PC-9 (cell line): Measurements from ENCODE around the gene PRIM2. TPM values are rescaled to one million over a fixed set of nuclear protein-coding genes. Genes with fewer than 3 reads are reported as not detected.
"Not testable (repeated sequence)": the region's sequence is repeated elsewhere in the genome, so short reads cannot be mapped to it uniquely, and the experiment has no call there.

Experiments
- BruUV-seq: library from RNA; stranded (reverse); fragments of 400-500 nt; replicated peaks from 2 replicates; lab custom pipeline; 2021; lab: Mats Ljungman, UMichigan
- CTCF ChIA-PET: fragments of 300-600 bp; sonication (Branson Sonifier 250); formaldehyde crosslinking; loops from one replicate; lab custom pipeline; 2022; ENCODE audit warnings: antibody characterized with exemption; lab: Charles Lee
- POLR2A ChIA-PET: fragments of 300-600 bp; sonication (Branson Sonifier 250); formaldehyde crosslinking; loops from one replicate; lab custom pipeline; 2022; ENCODE audit warnings: antibody characterized with exemption; ENCODE audit not compliant: unreplicated experiment; lab: Charles Lee
- DNase-seq, 2 experiments: peaks; one replicate each; pipeline versions ENCODE4 v3.0.0 to v3.0.0-alpha.2; 2015 to 2022; ENCODE audit warnings: mixed read lengths in 1 of 2
- H2AFZ ChIP-seq: fragments of 200-600 bp; sonication (generic); 2 replicates; pipeline ENCODE4 v1.8.1; 2017; ENCODE audit warnings: antibody characterized with exemption
- H3F3A ChIP-seq: fragments of 200-600 bp; sonication (generic); 2 replicates; pipeline ENCODE4 v1.8.1; 2017; ENCODE audit warnings: antibody characterized with exemption, mild to moderate bottlenecking, low read depth; ENCODE audit not compliant: insufficient read depth
- H3K27ac ChIP-seq: fragments of 200-600 bp; sonication (generic); 2 replicates; pipeline ENCODE4 v1.6.1; 2016; ENCODE audit warnings: mixed run types
- H3K27me3 ChIP-seq: fragments of 200-600 bp; sonication (generic); 2 replicates; pipeline ENCODE4 v1.6.1; 2016; ENCODE audit warnings: low read depth, mixed run types; ENCODE audit not compliant: insufficient read depth
- H3K36me3 ChIP-seq: fragments of 200-600 bp; sonication (generic); 2 replicates; pipeline ENCODE4 v1.6.1; 2016; ENCODE audit warnings: low read depth, mixed run types
- H3K4me1 ChIP-seq: fragments of 200-600 bp; sonication (generic); replicated peaks from 2 replicates; pipeline ENCODE4 v1.6.1; 2016; ENCODE audit warnings: mixed run types; ENCODE audit not compliant: insufficient read depth
- H3K4me2 ChIP-seq: fragments of 200-600 bp; sonication (generic); 2 replicates; pipeline ENCODE4 v1.6.1; 2017; ENCODE audit warnings: mixed run types
- H3K4me3 ChIP-seq: fragments of 200-600 bp; sonication (generic); 2 replicates; pipeline ENCODE4 v1.6.1; 2016; ENCODE audit warnings: mixed run types
- H3K79me2 ChIP-seq: fragments of 200-600 bp; sonication (generic); 2 replicates; pipeline ENCODE4 v1.6.1; 2017; ENCODE audit warnings: low read depth, mixed run types
- H3K9me2 ChIP-seq: fragments of 200-600 bp; sonication (generic); 2 replicates; pipeline ENCODE4 v1.8.1; 2017; ENCODE audit warnings: mild to moderate bottlenecking; ENCODE audit not compliant: insufficient read depth
- H3K9me3 ChIP-seq: fragments of 200-600 bp; sonication (generic); 2 replicates; pipeline ENCODE4 v1.8.1; 2016; ENCODE audit warnings: low read depth; ENCODE audit not compliant: insufficient read depth
- H4K20me1 ChIP-seq: fragments of 200-600 bp; sonication (generic); 2 replicates; pipeline ENCODE4 v1.8.1; 2017; ENCODE audit not compliant: insufficient read depth
- intact Hi-C: fragments of 100-400 bp; cut with micrococcal nuclease; formaldehyde crosslinking; loops from one replicate; pipeline ENCODE4 v1.10.0; 2022; ENCODE audit not compliant: unreplicated experiment
- total RNA-seq: library from RNA; stranded (reverse); gene quantifications from 2 replicates; pipeline ENCODE4 v1.2.3, GENCODE V29; 2021

Gene PRIM2
- total RNA-seq, 1 experiment from 2014 or later = 33.3 TPM

DNA sequence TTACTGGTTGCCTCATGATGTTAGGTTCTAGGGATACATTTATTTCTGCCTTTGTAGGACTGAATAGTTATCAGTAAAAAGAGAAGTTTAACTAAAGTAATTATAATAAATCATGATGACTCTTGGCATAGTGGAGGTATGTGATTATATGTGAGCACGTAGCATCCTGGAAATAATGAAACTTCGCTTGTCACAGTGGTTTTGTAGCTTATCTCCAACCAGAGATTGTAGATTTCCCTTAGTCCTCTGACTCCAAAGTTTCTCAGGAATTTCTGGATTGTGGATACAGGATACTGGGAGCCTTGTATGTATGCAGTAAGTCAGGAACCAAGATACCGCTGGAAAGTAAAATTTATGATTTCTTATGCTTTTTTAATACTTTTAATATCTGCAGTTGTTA is 199.3 kb downstream of the PRIM2 start:
- H3K9me2 ChIP-seq, H3K36me3 ChIP-seq, H4K20me1 ChIP-seq, H3F3A ChIP-seq, H3K27ac ChIP-seq, H3K27me3 ChIP-seq, POLR2A ChIA-PET, DNase-seq, BruUV-seq, CTCF ChIA-PET, H3K4me1 ChIP-seq, H3K4me2 ChIP-seq, H2AFZ ChIP-seq, H3K4me3 ChIP-seq, intact Hi-C loops, H3K9me3 ChIP-seq, H3K79me2 ChIP-seq: not testable (repeated sequence)

DNA sequence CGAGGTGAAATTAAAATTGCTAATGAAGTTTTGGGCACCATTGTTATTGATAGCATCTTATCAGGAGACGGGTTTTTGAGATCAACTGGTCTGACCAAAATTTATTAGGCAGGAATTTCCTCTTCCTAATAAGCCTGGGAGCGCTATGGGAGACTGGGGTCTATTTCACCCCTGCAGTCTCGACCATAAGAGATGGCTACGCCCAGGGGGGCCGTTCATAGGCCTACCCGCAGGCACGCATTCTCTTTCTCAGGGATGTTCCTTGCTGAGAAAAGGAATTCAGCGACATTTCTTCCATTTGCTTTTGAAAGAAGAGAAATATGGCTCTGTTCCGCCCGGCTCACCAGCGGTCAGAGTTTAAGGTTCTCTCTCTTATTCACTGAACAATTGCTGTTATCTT is 201.8 kb downstream of the PRIM2 start:
- not testable (repeated sequence) for H3K27ac ChIP-seq

DNA sequence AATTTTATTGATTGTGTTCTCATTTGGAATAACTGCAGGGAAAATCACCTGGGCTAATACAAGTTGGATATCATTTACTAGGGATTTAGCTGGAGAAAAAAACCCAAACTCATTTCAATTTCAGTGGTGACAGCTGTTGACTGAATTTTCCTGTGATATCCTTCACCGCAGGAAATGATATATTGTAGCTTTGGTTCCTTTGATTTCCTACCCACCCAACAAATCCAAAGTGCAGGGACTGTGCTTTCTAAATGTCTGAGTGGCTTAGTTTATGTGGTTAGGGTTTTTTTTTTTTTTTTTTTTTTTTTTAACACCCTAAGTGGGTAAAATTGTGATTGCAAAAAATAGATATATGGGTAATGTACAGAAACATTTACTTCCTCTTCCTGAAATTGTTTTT is 203.7 kb downstream of the PRIM2 start:
- H3K9me2 ChIP-seq, H2AFZ ChIP-seq, H3K27ac ChIP-seq, H3K79me2 ChIP-seq, H3K9me3 ChIP-seq, CTCF ChIA-PET, H3K36me3 ChIP-seq, H3K4me3 ChIP-seq, H3K27me3 ChIP-seq, DNase-seq, H3K4me2 ChIP-seq, H3K4me1 ChIP-seq, BruUV-seq, H4K20me1 ChIP-seq, intact Hi-C loops, POLR2A ChIA-PET, H3F3A ChIP-seq: not testable (repeated sequence)

More for the DNA sequence above, 201.8 kb downstream of the PRIM2 start:
- H4K20me1 ChIP-seq, CTCF ChIA-PET, H3K4me2 ChIP-seq, H3K9me2 ChIP-seq, DNase-seq, H3K27me3 ChIP-seq, POLR2A ChIA-PET, H3K79me2 ChIP-seq, BruUV-seq, H3K4me1 ChIP-seq, H2AFZ ChIP-seq, intact Hi-C loops, H3K4me3 ChIP-seq, H3K9me3 ChIP-seq, H3F3A ChIP-seq, H3K36me3 ChIP-seq: not testable (repeated sequence)

DNA sequence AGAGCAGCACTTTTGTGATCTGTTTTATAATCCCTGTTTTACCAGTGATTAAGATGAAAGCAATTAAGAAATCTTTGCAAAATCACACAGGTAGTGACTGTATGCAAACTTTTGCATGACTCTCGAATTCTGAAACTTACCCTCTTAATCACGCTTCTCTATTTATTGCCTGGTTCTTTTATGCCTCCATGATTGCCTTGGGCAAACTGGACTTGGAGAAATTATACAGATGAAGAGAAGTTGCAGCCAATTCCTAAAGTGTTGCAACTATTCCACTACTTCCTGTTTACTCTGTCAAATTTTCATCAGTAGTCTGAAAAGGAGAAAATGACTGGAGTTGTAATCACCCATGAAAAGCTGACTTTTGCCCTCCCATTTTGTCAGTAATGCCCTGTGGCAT is 205.8 kb downstream of the PRIM2 start:
- H3K4me3 ChIP-seq, H3K27me3 ChIP-seq, intact Hi-C loops, DNase-seq, H3K36me3 ChIP-seq, H2AFZ ChIP-seq, H3K9me2 ChIP-seq, BruUV-seq, H3F3A ChIP-seq, POLR2A ChIA-PET, H3K4me2 ChIP-seq, CTCF ChIA-PET, H4K20me1 ChIP-seq, H3K9me3 ChIP-seq, H3K27ac ChIP-seq, H3K4me1 ChIP-seq, H3K79me2 ChIP-seq: not testable (repeated sequence)

DNA sequence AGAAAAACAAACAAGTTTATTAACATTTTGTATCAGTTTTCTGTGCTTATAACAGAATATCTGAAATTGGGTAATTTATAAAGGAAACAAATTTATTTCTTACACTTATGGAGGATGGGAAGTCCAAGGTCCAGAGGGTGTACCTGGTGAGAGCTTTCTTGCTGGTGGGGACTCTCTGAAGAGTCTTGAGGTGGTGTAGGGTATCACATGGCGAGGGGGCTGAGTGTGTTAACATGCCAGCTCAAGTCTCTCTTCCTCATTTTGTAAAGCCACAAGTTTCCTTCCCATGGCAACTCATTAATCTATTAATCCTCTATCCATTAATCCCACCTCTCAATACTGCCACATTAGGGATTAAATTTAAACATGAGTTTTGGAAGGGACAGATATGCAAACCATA is 212.3 kb downstream of the PRIM2 start:
- DNase-seq, H3K27me3 ChIP-seq, H3K9me2 ChIP-seq, H3K4me1 ChIP-seq, H4K20me1 ChIP-seq, H3K4me3 ChIP-seq, CTCF ChIA-PET, H3F3A ChIP-seq, H3K79me2 ChIP-seq, H3K36me3 ChIP-seq, BruUV-seq, H3K9me3 ChIP-seq, POLR2A ChIA-PET, H3K4me2 ChIP-seq, H2AFZ ChIP-seq, intact Hi-C loops, H3K27ac ChIP-seq: not testable (repeated sequence)

DNA sequence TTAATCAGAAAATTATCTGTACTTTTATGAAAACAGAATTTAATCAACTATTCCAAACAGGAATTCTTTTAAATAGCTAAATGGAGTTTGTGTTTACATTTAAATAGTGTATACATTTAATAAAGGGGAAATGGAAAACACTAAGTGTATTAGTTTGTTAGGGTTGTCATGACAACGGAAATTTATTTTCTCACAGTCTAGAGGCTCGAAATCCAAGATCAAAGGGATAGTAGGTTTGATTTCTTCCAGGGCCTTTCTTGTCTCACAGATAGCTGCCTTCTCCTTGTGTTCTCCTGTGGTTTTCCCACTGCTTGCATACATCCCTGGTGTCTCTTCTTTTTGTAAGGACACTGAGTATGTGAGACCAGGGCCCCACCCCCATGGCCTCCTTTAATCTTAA is 215.2 kb downstream of the PRIM2 start:
- H3K9me2 ChIP-seq, H3K27me3 ChIP-seq, intact Hi-C loops, H3K9me3 ChIP-seq, H3K4me2 ChIP-seq, H3K27ac ChIP-seq, H3F3A ChIP-seq, DNase-seq, H3K36me3 ChIP-seq, CTCF ChIA-PET, H3K4me3 ChIP-seq, H4K20me1 ChIP-seq, H3K4me1 ChIP-seq, POLR2A ChIA-PET, H3K79me2 ChIP-seq, BruUV-seq, H2AFZ ChIP-seq: not testable (repeated sequence)

DNA sequence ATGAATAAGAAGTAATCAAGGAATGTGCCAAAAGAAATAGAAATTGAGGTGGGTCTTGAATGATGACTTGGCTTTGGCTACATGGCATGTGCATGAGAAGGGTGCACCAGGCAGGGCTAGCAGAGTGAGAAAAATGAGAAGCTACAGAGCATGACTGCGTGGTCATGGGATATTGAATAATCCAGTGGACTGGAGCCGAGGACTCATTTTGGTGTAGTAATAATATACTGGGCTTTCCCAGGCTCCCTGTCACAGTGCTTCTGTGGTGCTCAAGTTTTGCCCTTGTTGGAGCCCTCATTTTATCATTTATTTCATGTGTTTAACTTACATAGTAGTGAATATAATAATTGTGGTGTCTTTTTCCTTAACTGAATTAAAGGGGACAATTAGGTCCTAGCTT is 217.7 kb downstream of the PRIM2 start:
- DNase-seq, BruUV-seq, H3K79me2 ChIP-seq, H3K27ac ChIP-seq, H2AFZ ChIP-seq, H3K36me3 ChIP-seq, H3K9me3 ChIP-seq, POLR2A ChIA-PET, CTCF ChIA-PET, H3K4me3 ChIP-seq, H4K20me1 ChIP-seq, H3K27me3 ChIP-seq, H3K4me2 ChIP-seq, intact Hi-C loops, H3F3A ChIP-seq, H3K4me1 ChIP-seq, H3K9me2 ChIP-seq: not testable (repeated sequence)
